ENCODE results near the gene AGMO.

Gene AGMO

DNA sequence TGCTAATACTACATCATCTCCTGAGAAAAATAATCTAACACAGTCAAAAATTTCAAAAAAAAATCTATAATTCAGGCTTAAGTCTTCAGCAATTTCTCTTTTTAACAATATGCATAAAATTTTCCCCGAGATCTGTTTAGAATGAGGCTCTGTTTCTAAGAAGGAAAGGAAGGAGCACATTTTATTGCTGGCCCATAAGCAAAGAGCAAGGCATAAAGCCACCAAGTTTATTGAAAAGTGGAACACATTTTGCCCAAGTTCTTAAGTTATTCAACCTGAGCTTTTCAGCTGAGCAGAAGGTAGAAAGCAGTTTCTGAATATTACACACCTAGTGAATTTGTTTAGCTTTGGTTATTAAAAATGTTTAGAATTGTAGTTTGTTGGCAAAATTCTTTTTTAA is 73.9 kb downstream of the AGMO start:
- Histone ChIP-seq H3K79me2 (no peaks in the 10 kb centered on the region), H3K4me1 (no peaks in the 10 kb centered on the region), H3K9ac (no peak overlapping the region), H3K36me3 (ENCODE audit: control insufficient read depth, insufficient read depth, low read length) (no peaks in the 10 kb centered on the region), H2AFZ (no peak overlapping the region), H3K27ac (no peak overlapping the region), H3K4me2 (ENCODE audit: low read length) (no peak overlapping the region), H3K27me3 (ENCODE audit: control insufficient read depth, insufficient read depth, low read length) (no peaks in the 10 kb centered on the region), H3K4me3 (ENCODE audit: low read depth, low read length) (no peak overlapping the region), H3K9me3 (ENCODE audit: control insufficient read depth, low read length) (no peaks in the 10 kb centered on the region)
- TF ChIP-seq, protein P1, sequence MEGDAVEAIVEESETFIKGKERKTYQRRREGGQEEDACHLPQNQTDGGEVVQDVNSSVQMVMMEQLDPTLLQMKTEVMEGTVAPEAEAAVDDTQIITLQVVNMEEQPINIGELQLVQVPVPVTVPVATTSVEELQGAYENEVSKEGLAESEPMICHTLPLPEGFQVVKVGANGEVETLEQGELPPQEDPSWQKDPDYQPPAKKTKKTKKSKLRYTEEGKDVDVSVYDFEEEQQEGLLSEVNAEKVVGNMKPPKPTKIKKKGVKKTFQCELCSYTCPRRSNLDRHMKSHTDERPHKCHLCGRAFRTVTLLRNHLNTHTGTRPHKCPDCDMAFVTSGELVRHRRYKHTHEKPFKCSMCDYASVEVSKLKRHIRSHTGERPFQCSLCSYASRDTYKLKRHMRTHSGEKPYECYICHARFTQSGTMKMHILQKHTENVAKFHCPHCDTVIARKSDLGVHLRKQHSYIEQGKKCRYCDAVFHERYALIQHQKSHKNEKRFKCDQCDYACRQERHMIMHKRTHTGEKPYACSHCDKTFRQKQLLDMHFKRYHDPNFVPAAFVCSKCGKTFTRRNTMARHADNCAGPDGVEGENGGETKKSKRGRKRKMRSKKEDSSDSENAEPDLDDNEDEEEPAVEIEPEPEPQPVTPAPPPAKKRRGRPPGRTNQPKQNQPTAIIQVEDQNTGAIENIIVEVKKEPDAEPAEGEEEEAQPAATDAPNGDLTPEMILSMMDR (IDR thresholded peaks at IDR 0.05) = no peak

DNA sequence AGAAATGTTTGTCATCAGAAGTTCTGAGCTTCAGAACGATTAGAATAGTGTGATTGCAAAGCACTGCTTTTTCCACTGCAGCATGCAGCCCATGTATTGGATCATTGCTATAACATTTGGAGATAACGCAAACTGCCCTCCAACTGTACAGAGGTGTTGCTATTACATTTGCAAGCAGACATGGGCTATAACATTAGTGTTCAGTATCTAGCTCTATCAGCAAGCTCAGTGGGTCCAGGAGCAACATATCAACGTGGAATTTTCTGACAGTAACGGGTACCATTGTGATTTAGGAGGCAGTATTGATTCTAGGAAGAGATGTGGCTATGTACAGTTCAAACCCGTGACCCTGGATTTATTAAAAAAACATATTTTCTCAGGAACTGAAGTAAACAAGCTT is 75.8 kb downstream of the AGMO start:
- H2AFZ ChIP-seq = no peak overlapping the region
- TF ChIP-seq, protein P1 (IDR thresholded peaks at IDR 0.05) = no peak
- no peaks in the 10 kb centered on the region for H3K36me3 ChIP-seq (ENCODE audit: control insufficient read depth, insufficient read depth, low read length)
- H3K79me2 ChIP-seq = no peaks in the 10 kb centered on the region
- no peak overlapping the region for H3K27ac ChIP-seq
- H3K9me3 ChIP-seq (ENCODE audit: control insufficient read depth, low read length) = no peaks in the 10 kb centered on the region
- H3K4me1 ChIP-seq = no peaks in the 10 kb centered on the region
- no peak overlapping the region for H3K9ac ChIP-seq
- H3K27me3 ChIP-seq (ENCODE audit: control insufficient read depth, insufficient read depth, low read length) = no peaks in the 10 kb centered on the region
- H3K4me3 ChIP-seq (ENCODE audit: low read depth, low read length) = no peak overlapping the region
- no peak overlapping the region for H3K4me2 ChIP-seq (ENCODE audit: low read length)

DNA sequence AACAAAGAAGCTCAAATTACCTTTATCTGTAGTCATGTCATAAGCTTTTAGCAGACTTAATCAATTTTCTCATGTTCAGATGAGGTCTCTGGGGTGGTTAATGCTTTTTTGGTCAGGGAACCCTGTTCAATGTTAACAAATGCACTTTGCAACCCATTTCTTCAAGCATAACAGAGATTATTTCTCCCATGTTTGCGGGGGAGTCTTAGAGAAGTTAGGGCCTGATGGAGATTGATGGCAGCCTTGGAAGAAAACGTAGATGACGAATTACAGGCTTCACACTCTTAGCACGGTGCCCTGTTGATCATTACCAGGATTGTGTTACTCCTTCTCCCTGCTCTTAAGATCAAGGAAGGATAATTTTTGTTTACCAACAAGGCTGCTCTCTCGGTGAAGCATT is 76.4 kb downstream of the AGMO start:
- Histone ChIP-seq H3K36me3 (ENCODE audit: control insufficient read depth, insufficient read depth, low read length) (no peaks in the 10 kb centered on the region), H3K9me3 (ENCODE audit: control insufficient read depth, low read length) (no peaks in the 10 kb centered on the region), H3K4me2 (ENCODE audit: low read length) (no peak overlapping the region), H3K4me1 (no peaks in the 10 kb centered on the region), H3K27ac (no peak overlapping the region), H3K79me2 (no peaks in the 10 kb centered on the region), H2AFZ (no peak overlapping the region), H3K9ac (no peak overlapping the region), H3K4me3 (ENCODE audit: low read depth, low read length) (no peak overlapping the region), H3K27me3 (ENCODE audit: control insufficient read depth, insufficient read depth, low read length) (no peaks in the 10 kb centered on the region)
- TF ChIP-seq, protein P1 (IDR thresholded peaks at IDR 0.05) = no peak

DNA sequence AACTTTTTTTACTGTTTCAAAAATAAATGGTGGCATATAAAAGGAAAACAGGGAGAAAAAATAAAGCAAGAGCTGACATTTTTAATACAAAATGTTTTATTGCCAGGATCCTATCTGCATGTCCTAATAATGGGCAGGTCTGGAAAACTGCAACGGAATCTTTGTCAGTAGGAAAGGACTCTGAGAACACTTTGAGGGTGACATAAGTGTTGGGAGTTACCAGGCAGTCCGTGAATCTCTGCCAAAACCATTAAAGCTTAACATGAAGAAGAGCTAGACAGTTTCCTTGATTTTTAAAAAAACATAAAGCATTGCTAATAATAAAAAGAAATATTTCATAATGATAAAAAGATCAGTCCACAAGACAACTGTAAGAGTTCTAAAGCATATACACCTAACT is 80.7 kb downstream of the AGMO start:
- H3K79me2 ChIP-seq = no peaks in the 10 kb centered on the region
- no peaks in the 10 kb centered on the region for H3K9me3 ChIP-seq (ENCODE audit: control insufficient read depth, low read length)
- no peak overlapping the region for H3K4me3 ChIP-seq (ENCODE audit: low read depth, low read length)
- H2AFZ ChIP-seq = no peak overlapping the region
- H3K9ac ChIP-seq = no peak overlapping the region
- TF ChIP-seq, protein P1 (IDR thresholded peaks at IDR 0.05) = no peak
- no peaks in the 10 kb centered on the region for H3K4me1 ChIP-seq
- no peaks in the 10 kb centered on the region for H3K36me3 ChIP-seq (ENCODE audit: control insufficient read depth, insufficient read depth, low read length)
- H3K27me3 ChIP-seq (ENCODE audit: control insufficient read depth, insufficient read depth, low read length) = no peaks in the 10 kb centered on the region
- H3K4me2 ChIP-seq (ENCODE audit: low read length) = no peak overlapping the region
- no peak overlapping the region for H3K27ac ChIP-seq

DNA sequence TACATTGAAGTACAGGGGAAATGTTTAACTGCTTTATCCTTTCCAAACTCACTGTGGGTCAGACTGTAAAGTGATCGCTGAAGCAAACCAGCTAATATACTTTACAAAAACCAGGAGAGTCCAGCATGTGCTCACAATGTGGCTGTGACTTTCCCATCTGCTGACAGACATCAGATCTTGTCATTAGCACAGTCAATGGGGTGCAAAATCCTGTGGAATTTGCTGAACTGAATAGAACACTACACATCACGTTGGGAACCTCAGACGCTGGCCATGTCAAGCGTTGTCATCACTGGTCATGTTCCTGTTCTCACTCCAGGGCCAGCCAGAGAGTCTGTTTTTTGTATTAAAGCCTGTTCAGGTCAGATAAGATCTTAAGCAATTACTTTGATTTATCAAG is 83.4 kb downstream of the AGMO start:
- TF ChIP-seq, protein P1 (IDR thresholded peaks at IDR 0.05) = no peak
- no peak overlapping the region for H2AFZ ChIP-seq

More for the DNA sequence above, 83.4 kb downstream of the AGMO start:
- no peaks in the 10 kb centered on the region for H3K27me3 ChIP-seq (ENCODE audit: control insufficient read depth, insufficient read depth, low read length)
- H3K9ac ChIP-seq = no peak overlapping the region
- H3K36me3 ChIP-seq (ENCODE audit: control insufficient read depth, insufficient read depth, low read length) = no peaks in the 10 kb centered on the region
- no peak overlapping the region for H3K4me2 ChIP-seq (ENCODE audit: low read length)
- no peaks in the 10 kb centered on the region for H3K79me2 ChIP-seq
- no peaks in the 10 kb centered on the region for H3K4me1 ChIP-seq
- H3K4me3 ChIP-seq (ENCODE audit: low read depth, low read length) = no peak overlapping the region
- H3K27ac ChIP-seq = no peak overlapping the region
- H3K9me3 ChIP-seq (ENCODE audit: control insufficient read depth, low read length) = no peaks in the 10 kb centered on the region

Data from parathyroid adenoma (tissue), 2 donors.